Lung microvascular endothelial cell (primary cell): ENCODE measurements around the gene NEURL1. TPM values are rescaled to one million over a fixed set of nuclear protein-coding genes. Genes with fewer than 3 reads are reported as not detected.
"Not testable (repeated sequence)": the region's sequence is repeated elsewhere in the genome, so short reads cannot be mapped to it uniquely, and the experiment has no call there.

Experiments
- DNase-seq, 2 donors: peaks; one replicate each; pipeline versions ENCODE4 v3.0.0 to v3.0.0-alpha.2; 2010; ENCODE audit warnings: low read depth in 2 of 2
- total RNA-seq: library from RNA; depleted of rRNA; stranded (reverse); fragments of >200 nt; gene quantifications from 2 replicates; pipeline ENCODE4 v1.2.1, GENCODE V29; 2014

The NEURL1 gene
- total RNA-seq, 1 donor from 2014 or later = not detected

GRCh38 chr10:103492655-103493261, 747 bp upstream of the NEURL1 start:
- DNase-seq = no peak

GRCh38 chr10:103493916-103494877, 692 bp downstream of the NEURL1 start:
- DNase-seq = no peak

GRCh38 chr10:103495321-103495720, 1.8 kb downstream of the NEURL1 start:
- DNase-seq = no peak

- no peak for DNase-seq
Measured at GRCh38 chr10:103497161-103497915, 3.8 kb downstream of the NEURL1 start.

- DNase-seq = no peak
Measured at GRCh38 chr10:103498936-103499638, 5.6 kb downstream of the NEURL1 start.

- no peak for DNase-seq
Measured at GRCh38 chr10:103499881-103500280, 6.4 kb downstream of the NEURL1 start.

- DNase-seq = no peak
Measured at GRCh38 chr10:103500481-103500880, 7.0 kb downstream of the NEURL1 start.

- DNase-seq = no peak
Measured at GRCh38 chr10:103501186-103501585, 7.7 kb downstream of the NEURL1 start.

- DNase-seq = no peak
Measured at GRCh38 chr10:103502849-103503660, 9.6 kb downstream of the NEURL1 start.

- not testable (repeated sequence) for DNase-seq
Measured at GRCh38 chr10:103503777-103504176, 10.3 kb downstream of the NEURL1 start.

- peak; percentile 84 for DNase-seq
Measured at GRCh38 chr10:103504181-103504783, 10.8 kb downstream of the NEURL1 start.

GRCh38 chr10:103506061-103506460, 12.6 kb downstream of the NEURL1 start:
- no peak for DNase-seq

GRCh38 chr10:103507235-103508191, 14.0 kb downstream of the NEURL1 start:
- DNase-seq = no peak

- no peak for DNase-seq
Measured at GRCh38 chr10:103510046-103510685, 16.7 kb downstream of the NEURL1 start.

GRCh38 chr10:103510791-103511752, 17.6 kb downstream of the NEURL1 start:
- no peak for DNase-seq

GRCh38 chr10:103512166-103512565, 18.7 kb downstream of the NEURL1 start:
- no peak for DNase-seq
